Measurements from ENCODE around the gene DNMT3A.

DNA sequence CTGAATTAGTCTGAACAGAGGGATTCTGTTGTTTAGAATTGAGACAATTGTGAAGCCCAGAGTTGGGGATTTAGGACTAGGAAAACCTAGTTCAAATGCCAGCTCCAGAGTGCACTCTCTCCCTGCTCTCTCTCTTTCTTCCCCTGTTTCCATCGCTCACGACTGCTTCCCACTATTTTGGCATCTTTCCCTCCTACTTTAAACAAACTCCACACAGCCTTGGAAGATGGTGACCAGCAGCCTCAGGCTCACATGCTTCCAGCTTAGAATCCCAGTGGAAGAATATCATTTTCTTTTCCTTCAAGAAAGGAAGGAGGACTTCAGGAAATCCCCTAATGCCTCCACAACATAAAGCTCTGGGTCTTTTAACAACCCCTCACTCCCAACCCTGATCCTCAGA lies 6.1 kb upstream of the DNMT3A start:
- no peak for TF ChIP-seq POLR2AphosphoS5 (IDR thresholded peaks at IDR 0.05; ENCODE audit: low read depth, low read length)
- TF ChIP-seq, protein P1, sequence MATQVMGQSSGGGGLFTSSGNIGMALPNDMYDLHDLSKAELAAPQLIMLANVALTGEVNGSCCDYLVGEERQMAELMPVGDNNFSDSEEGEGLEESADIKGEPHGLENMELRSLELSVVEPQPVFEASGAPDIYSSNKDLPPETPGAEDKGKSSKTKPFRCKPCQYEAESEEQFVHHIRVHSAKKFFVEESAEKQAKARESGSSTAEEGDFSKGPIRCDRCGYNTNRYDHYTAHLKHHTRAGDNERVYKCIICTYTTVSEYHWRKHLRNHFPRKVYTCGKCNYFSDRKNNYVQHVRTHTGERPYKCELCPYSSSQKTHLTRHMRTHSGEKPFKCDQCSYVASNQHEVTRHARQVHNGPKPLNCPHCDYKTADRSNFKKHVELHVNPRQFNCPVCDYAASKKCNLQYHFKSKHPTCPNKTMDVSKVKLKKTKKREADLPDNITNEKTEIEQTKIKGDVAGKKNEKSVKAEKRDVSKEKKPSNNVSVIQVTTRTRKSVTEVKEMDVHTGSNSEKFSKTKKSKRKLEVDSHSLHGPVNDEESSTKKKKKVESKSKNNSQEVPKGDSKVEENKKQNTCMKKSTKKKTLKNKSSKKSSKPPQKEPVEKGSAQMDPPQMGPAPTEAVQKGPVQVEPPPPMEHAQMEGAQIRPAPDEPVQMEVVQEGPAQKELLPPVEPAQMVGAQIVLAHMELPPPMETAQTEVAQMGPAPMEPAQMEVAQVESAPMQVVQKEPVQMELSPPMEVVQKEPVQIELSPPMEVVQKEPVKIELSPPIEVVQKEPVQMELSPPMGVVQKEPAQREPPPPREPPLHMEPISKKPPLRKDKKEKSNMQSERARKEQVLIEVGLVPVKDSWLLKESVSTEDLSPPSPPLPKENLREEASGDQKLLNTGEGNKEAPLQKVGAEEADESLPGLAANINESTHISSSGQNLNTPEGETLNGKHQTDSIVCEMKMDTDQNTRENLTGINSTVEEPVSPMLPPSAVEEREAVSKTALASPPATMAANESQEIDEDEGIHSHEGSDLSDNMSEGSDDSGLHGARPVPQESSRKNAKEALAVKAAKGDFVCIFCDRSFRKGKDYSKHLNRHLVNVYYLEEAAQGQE (IDR thresholded peaks at IDR 0.05; ENCODE audit: insufficient read depth in 1 of 2, low read depth in 2 of 2, low read length in 2 of 2) = no peak
- no peak for TF ChIP-seq TAF1 (IDR thresholded peaks at IDR 0.05; ENCODE audit: borderline replicate concordance, insufficient read depth, low read length)
